ENCODE data around the gene ZNF678. TPM values are rescaled to one million over a fixed set of nuclear protein-coding genes. Genes with fewer than 3 reads are reported as not detected.

Gene ZNF678
- polyA plus RNA-seq, 1 of the 3 experiments (the other 2 are of a cell fraction) = 1.3 TPM

DNA sequence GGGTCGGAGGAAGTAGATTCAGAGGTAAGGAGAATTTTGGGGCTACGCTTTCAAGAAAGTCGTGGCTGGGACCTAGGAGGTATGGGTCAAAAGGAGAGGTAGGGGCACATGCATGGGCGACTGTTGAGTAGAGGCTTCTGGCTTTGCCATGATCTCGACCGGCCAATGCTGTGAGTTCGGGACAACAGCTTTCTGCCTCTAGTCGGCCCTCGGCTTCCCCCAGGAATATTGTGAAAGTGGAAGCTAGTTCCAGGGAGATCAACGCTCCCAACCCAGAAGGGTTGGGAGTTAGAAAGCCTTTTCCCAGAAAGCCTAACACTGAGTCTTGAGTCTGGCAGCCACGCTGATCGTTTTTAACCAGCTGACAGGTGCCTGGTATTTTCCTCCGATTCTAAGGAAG lies 69.0 kb downstream of the ZNF678 start:
- Histone ChIP-seq H3K4me3 (ENCODE audit: low read depth in 2 of 2, low read length in 1 of 2) (no peak overlapping the region), H3K79me2 (ENCODE audit: insufficient read depth) (peaks cover 3% of the 10 kb centered on the region; the same call in 1 of the 2 replicates), H3K36me3 (replicated peaks in 1 of 2; ENCODE audit: control insufficient read depth in 1 of 2, insufficient read depth in 2 of 2, low read length in 1 of 2) (no peaks in the 10 kb centered on the region), H3K9me2 (no peaks in the 10 kb centered on the region), H3K9ac (no peak overlapping the region), H3K9me3 (no peaks in the 10 kb centered on the region), H3K27ac (ENCODE audit: low read depth in 2 of 2, low read length in 1 of 2) (no peak overlapping the region), H3F3A (replicated peaks; ENCODE audit: insufficient read depth) (no peaks in the 10 kb centered on the region), H3K4me2 (no peak overlapping the region), H4K20me1 (ENCODE audit: insufficient read depth) (no peaks in the 10 kb centered on the region), H3K27me3 (ENCODE audit: insufficient read depth) (no peaks in the 10 kb centered on the region), H3K4me1 (ENCODE audit: control insufficient read depth in 1 of 2, insufficient read depth in 2 of 2, low read depth in 1 of 2, low read length in 1 of 2) (no peaks in the 10 kb centered on the region), H2AFZ (ENCODE audit: low read depth) (no peak overlapping the region)
- no peak for DNase-seq
- CTCF ChIA-PET = no interaction called here
- TF ChIP-seq RAD21 (IDR thresholded peaks at IDR 0.05; ENCODE audit: low read length) (no peak), FOXJ3 (CRISPR knock-in tag; IDR thresholded peaks at IDR 0.05) (no peak), POLR2AphosphoS5 (IDR thresholded peaks at IDR 0.05; ENCODE audit: low read depth, low read length) (no peak), CTCF (IDR thresholded peaks at IDR 0.05) (no peak), USF1 (IDR thresholded peaks at IDR 0.05; ENCODE audit: borderline replicate concordance, low read depth) (no peak), USF2 (IDR thresholded peaks at IDR 0.05; ENCODE audit: borderline replicate concordance, low read depth, low read length) (no peak), IRF3 (IDR thresholded peaks at IDR 0.05; ENCODE audit: low read depth, low read length) (no peak), MAX (IDR thresholded peaks at IDR 0.05; ENCODE audit: low read depth) (no peak), MXI1 (IDR thresholded peaks at IDR 0.05; ENCODE audit: low read depth, low read length) (no peak), MEF2A (IDR thresholded peaks at IDR 0.05; ENCODE audit: borderline replicate concordance, low read depth) (no peak), RFX5 (IDR thresholded peaks at IDR 0.05; ENCODE audit: low read length) (no peak), YY1 (IDR thresholded peaks at IDR 0.05; ENCODE audit: low read depth) (no peak), EP300 (IDR thresholded peaks at IDR 0.05; ENCODE audit: borderline replicate concordance in 1 of 2, low read depth in 1 of 2, low read length in 1 of 2) (no peak), TAF1 (IDR thresholded peaks at IDR 0.05; ENCODE audit: borderline replicate concordance, low read depth, low read length) (no peak)
- 84% methylated on average over 13 of the region's 13 CpGs for WGBS (ENCODE audit: low lambda C conversion rate)
- POLR2A ChIA-PET = no interaction called here

Measured in SK-N-SH (cell line).